ENCODE data around the gene BLMH.
"Not testable (repeated sequence)": the region's sequence is repeated elsewhere in the genome, so short reads cannot be mapped to it uniquely, and the experiment has no call there.

The BLMH gene

DNA sequence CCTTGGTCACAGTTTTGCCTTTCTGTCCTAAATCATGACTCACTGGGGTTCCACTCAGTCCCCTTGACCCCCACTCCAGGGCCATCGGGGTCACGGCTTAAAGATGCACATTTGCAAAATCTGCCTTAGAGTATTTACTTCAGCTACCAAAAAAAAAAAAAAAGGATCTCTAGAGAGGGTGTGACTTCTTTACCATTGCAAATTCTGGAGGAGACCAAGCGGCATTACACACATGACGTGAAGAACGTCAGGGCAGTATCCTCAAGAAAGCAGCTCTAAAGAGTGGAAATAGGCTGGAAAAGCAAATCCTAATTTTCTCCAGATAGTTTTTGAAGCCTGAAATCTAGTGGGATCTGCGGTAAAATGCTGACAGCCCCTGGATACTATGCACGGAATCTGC is 81.8 kb downstream of the BLMH start:
- no peaks in the 10 kb centered on the region for H3K9me3 Mint-ChIP-seq
- intact Hi-C loops (cut with micrococcal nuclease): no loop called here
- no peaks in the 10 kb centered on the region for H3K36me3 Mint-ChIP-seq (ENCODE audit: low read depth)
- no peak overlapping the region for H3K27ac Mint-ChIP-seq
- H3K27me3 Mint-ChIP-seq: peaks cover 34% of the 10 kb centered on the region
- no peak overlapping the region for H3K4me3 Mint-ChIP-seq
- peaks cover 12% of the 10 kb centered on the region for H3K4me1 Mint-ChIP-seq (ENCODE audit: low read depth)

DNA sequence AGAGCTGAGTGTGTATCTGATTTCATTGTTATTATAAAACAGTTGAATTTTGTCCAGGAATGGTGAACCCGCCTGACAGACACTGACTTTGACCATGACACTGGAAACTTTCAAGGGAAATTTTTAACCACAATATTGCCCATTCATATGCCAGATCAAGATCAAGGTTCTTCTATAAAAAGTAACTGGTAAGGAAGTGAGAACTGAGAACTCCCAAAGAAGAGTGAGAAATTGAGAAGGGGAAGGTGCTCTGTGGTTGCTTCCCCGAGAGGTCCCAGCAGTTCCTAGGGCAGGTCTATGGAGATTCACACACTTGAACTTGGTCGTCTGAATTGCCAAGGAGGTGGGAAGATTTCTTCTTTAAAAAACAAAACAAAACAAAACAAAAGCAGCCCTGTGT is 83.5 kb downstream of the BLMH start:
- Mint-ChIP-seq H3K4me1 (ENCODE audit: low read depth) (peaks cover 12% of the 10 kb centered on the region), H3K4me3 (no peak overlapping the region), H3K27ac (no peak overlapping the region), H3K36me3 (ENCODE audit: low read depth) (no peaks in the 10 kb centered on the region), H3K27me3 (peaks cover 42% of the 10 kb centered on the region), H3K9me3 (no peaks in the 10 kb centered on the region)
- intact Hi-C loops (cut with micrococcal nuclease): no loop called here

DNA sequence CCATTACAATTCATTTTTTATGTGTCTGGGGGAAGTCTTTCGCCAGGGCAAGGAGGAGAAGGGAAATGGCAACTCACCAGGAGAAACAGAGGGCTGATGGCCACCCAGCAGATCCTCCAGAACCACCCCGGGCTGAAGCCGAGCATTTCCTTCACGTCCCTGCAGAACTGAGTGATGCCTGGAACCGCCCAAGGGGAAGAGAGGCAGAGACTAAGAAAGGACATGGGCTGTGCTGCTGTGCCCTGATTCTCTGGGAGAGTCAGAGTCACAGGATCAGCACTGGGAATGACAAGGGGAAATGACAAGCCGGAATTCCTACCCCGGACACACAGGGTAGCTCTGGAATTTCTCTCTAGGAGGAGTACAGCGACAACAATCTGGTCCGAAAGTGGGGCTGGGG is 84.1 kb downstream of the BLMH start:
- peaks cover 12% of the 10 kb centered on the region for H3K4me1 Mint-ChIP-seq (ENCODE audit: low read depth)
- intact Hi-C loops (cut with micrococcal nuclease): no loop called here
- H3K4me3 Mint-ChIP-seq: no peak overlapping the region
- H3K36me3 Mint-ChIP-seq (ENCODE audit: low read depth): no peaks in the 10 kb centered on the region
- peaks cover 41% of the 10 kb centered on the region for H3K27me3 Mint-ChIP-seq
- no peaks in the 10 kb centered on the region for H3K9me3 Mint-ChIP-seq
- no peak overlapping the region for H3K27ac Mint-ChIP-seq

DNA sequence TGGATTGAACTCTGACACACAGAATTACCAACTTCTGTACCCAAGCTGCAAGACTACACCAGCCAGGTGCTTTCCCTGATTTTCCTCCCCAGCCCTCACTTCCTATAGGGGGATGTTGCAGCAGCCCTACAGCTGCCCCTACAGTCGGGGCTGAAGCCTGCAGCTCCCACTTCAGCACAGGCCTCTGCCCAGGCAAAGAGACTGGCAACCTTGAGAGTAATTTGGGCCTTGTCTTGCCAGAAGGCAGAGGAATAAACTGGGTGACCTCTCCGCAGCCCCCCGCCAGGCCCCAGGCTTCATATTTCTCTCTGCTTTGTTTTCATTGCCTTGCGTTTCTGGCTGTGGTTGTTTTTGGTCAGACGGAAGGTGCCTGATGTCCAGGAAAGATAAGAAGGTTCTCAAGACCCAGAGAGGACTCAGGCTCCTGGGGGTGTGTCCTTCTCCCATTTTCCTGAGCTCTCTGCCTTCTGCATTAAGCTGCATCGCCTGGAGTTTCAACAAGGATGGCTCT is 88.2 kb downstream of the BLMH start:
- Mint-ChIP-seq H3K27ac (no peak overlapping the region), H3K4me3 (no peak overlapping the region), H3K4me1 (ENCODE audit: low read depth) (peaks cover 11% of the 10 kb centered on the region), H3K27me3 (peaks cover 32% of the 10 kb centered on the region), H3K36me3 (ENCODE audit: low read depth) (no peaks in the 10 kb centered on the region), H3K9me3 (no peaks in the 10 kb centered on the region)
- intact Hi-C loops (cut with micrococcal nuclease): no loop called here

DNA sequence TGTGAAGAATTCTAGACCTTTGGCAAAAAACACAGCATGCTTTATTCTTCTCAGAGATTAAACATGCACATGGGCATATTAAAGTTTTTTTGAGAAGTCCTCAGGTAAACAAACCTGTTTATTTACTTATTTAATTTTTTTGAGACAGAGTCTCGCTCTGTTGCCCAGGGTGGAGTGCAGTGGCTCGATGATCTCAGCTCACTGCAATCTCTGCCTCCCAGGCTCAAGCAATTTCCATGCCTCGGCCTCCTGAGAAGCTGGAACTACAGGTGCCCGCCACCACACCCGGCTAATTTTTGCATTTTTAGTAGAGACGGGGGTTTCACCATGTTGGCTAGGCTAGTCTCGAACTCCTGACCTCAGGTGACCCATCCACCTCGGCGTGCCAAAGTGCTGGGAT is 91.1 kb downstream of the BLMH start:
- H3K9me3 Mint-ChIP-seq; H3K4me1 Mint-ChIP-seq (ENCODE audit: low read depth); intact Hi-C loops (cut with micrococcal nuclease); H3K27ac Mint-ChIP-seq; H3K4me3 Mint-ChIP-seq; H3K36me3 Mint-ChIP-seq (ENCODE audit: low read depth): not testable (repeated sequence)
- H3K27me3 Mint-ChIP-seq: peaks cover 12% of the 10 kb centered on the region

DNA sequence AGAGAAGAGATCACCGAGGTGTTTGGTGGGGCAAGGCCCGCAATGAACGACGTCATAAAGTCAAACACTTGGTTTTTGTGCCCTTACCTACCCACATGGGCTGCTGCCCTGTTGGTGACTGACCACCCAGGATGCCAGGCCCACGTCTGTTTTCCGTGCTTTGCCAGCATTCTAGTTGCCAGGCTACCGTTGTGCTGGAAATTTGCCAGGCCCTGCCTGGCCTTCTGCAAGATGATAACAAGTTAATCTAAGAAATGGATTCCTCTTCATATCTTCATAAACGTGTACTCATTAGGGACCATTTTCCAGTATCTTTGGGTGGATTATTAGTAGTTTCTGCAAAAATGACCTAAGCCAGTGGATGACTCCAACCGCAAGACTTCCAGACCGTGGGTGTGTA is 91.6 kb downstream of the BLMH start:
- H3K9me3 Mint-ChIP-seq: no peaks in the 10 kb centered on the region
- H3K36me3 Mint-ChIP-seq (ENCODE audit: low read depth): no peaks in the 10 kb centered on the region
- no peak overlapping the region for H3K4me3 Mint-ChIP-seq
- intact Hi-C loops (cut with micrococcal nuclease): no loop called here
- peaks cover 9% of the 10 kb centered on the region for H3K27me3 Mint-ChIP-seq
- no peaks in the 10 kb centered on the region for H3K4me1 Mint-ChIP-seq (ENCODE audit: low read depth)
- no peak overlapping the region for H3K27ac Mint-ChIP-seq

DNA sequence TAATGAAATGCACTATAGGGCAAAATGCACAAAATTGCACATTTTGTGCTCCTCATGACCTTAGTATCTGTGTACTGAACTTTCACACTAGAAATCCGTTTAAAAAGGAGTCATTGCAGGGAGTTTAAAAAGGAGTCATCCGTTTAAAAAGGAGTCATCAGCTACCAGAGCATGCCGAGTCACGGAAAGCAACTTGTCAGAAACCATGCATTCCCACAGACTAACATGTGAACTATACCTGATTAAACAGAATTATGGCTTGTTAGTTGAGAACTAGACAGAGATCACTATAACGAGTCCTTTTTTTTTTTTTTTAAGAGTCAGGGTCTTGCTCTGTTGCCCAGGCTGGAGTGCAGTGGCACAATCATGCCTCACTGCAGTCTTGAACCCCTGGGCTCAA is 92.1 kb downstream of the BLMH start:
- intact Hi-C loops (cut with micrococcal nuclease): no loop called here
- H3K4me1 Mint-ChIP-seq (ENCODE audit: low read depth): no peaks in the 10 kb centered on the region
- peaks cover 7% of the 10 kb centered on the region for H3K27me3 Mint-ChIP-seq
- no peak overlapping the region for H3K4me3 Mint-ChIP-seq
- H3K9me3 Mint-ChIP-seq: no peaks in the 10 kb centered on the region
- H3K27ac Mint-ChIP-seq: no peak overlapping the region
- no peaks in the 10 kb centered on the region for H3K36me3 Mint-ChIP-seq (ENCODE audit: low read depth)
